OCI-LY3 (cell line): ENCODE results near the gene MROH8.

Source experiments
- CTCF ChIP-seq: fragments of 200-600, 300-600 bp; sonication (generic); IDR thresholded peaks from 2 replicates; pipeline ENCODE4 v1.5.1; 2014; ENCODE audit warnings: antibody characterized with exemption, low read length, low read depth
- EZH2phosphoT487 ChIP-seq: fragments of 200-600 bp; shearing (Covaris generic); IDR thresholded peaks from 2 replicates; pipeline ENCODE4 v1.6.1; 2018; ENCODE audit warnings: antibody characterized with exemption, mixed run types, low read depth

- TF ChIP-seq EZH2phosphoT487: no peak
- TF ChIP-seq CTCF: no peak
These were observed 102.3 kb downstream of the MROH8 start for GRCh38 chr20:37077009-37077408.
